GM10266 (cell line): ENCODE measurements around the gene HDAC4.

Experiments
- DNase-seq: peaks from one replicate; pipeline ENCODE4 v3.0.0; 2012; ENCODE audit errors: extremely low spot score
- TF ChIP-seq, protein P1 (sequence below): IDR thresholded peaks from 2 replicates; pipeline ENCODE4 v1.5.1; 2012; ENCODE audit warnings: mild to moderate bottlenecking, low read depth; ENCODE audit not compliant: control insufficient read depth, insufficient read depth; ENCODE audit errors: missing control alignments

Gene HDAC4

DNA sequence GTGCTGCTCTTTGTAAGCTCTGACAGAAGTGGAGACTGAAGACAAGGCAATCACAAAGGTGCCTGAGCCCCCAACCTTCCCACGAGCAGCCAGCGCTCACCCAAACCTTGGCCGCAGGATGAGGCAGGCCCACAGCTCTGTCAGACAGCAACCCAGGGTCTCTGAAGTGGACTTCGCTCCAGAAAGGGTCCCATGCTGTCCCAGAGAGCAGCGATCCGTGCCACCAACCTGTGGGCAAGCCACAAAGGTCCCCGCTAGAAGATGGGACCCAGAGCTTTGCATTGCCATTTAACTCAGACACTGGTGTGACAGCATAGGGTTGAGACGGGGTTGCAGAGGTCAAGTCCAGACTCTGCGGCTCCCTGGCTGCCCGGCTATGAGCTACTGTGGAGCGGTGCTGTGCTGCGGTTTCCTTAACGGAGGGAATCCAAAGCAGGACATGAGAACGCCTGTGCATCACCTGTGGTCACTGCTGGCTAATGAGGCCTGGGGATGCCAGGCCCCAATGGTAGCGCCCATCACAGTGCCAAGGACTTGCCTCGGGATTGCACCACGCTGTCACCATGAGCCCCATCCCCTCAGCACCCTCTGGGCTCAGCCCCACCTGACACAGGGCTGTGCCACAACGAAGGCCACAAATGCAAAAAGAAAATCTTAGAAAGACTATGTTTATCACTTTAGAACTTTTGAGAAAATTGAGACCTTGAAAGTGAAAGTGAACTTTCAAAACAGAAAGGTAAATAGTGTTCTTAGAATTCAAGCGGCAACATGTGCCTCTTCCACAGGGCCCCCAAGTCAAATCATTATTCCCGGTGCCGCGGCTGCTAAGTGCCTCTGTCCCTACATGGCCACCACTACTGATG is 103.4 kb downstream of the HDAC4 start:
- TF ChIP-seq, protein P1, sequence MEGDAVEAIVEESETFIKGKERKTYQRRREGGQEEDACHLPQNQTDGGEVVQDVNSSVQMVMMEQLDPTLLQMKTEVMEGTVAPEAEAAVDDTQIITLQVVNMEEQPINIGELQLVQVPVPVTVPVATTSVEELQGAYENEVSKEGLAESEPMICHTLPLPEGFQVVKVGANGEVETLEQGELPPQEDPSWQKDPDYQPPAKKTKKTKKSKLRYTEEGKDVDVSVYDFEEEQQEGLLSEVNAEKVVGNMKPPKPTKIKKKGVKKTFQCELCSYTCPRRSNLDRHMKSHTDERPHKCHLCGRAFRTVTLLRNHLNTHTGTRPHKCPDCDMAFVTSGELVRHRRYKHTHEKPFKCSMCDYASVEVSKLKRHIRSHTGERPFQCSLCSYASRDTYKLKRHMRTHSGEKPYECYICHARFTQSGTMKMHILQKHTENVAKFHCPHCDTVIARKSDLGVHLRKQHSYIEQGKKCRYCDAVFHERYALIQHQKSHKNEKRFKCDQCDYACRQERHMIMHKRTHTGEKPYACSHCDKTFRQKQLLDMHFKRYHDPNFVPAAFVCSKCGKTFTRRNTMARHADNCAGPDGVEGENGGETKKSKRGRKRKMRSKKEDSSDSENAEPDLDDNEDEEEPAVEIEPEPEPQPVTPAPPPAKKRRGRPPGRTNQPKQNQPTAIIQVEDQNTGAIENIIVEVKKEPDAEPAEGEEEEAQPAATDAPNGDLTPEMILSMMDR: no peak
- DNase-seq: no peak

DNA sequence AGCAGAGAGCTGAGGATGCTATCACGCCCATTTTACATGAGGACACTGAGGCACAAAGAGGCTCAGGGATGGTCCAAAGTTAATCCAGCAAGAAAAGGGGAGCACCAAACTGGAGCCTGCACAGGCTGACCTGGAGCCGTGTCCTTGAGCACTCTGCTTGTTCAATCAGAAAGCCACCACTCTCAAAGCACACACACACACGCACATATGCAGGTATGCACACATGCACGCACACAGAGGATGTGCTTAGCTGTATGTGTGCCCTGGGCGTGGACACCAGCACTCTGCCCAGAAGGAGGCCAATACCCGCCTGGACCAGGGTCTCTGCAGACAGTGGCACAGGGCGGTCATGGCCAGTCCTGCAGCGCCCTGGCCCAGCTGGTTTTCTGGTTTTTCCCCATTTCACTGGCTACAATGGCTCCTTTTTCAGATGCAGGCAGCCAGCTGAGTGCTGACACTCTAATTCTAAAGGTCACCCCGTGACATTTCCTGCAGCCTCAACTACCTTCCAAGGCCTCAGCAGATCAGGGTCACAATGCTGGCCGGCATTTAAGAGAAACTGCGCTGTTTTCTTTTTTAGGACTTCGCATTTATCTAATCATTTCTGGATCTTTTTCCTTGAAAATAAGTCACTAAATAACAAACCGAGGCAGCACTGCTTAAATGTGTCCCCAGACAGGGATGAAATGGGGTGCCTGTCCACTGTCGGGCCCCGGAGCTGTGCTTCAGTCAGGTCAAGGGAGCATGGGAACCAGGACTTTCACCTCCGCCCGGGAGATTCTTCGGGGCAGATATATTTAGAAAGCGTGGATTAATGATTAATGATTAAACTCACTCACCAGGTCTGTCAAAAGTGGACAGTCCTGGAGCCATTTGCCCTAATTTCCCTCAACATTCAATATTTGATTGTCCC is 104.5 kb downstream of the HDAC4 start:
- DNase-seq: no peak
- TF ChIP-seq, protein P1: no peak

DNA sequence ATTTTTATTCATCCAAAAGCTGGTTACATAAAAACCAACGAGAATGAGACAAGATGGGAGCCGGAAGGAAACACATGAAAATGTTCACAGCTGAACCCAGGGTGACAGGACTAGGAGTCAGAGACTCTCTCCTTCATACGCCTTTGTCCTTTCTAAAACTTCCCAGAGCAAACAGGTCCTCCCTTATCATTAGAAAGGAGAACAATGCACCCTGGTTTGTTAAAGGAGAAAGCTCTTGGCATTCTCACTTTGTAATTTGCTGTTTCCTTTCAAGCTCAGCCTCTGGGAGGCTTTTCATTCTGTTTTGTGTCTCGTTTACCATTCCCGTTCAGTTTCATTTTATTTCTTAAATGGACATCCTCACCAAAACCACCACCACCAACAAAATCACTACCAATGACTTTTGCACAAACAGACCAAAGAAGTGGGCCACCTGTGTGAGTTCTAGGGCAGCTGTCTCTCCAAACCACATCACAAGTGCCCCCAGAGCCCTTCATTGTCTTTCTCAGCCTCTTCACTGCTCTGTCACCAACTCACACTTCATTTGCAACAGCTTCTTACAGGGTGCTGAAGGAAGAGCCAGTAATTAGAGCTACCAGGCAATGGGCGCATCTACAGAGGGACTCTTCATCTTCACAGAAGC is 105.3 kb downstream of the HDAC4 start:
- no peak for DNase-seq
- TF ChIP-seq, protein P1: no peak

DNA sequence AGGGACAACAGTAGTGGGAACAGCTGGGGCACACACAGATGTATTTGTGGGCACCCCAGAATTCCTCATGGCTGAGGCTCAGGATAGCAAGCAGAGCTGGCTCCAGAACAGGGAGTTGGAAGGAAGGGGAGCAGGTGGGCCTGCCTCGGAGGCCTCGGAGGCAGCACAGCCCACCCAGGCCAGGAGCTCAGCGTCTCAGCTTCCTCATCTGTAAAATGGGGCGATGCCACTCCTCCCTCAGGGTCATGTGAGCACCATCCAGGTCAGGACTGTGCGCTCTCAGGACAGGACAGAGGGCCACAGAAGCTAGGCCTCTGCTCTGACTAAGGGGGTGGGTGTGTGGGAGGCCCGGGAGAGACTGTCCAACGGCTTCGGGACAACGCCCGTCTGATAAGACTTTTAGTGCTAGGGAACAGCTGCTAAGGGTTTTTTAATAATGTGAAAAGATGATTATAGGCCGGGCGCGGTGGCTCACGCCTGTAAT is 106.2 kb downstream of the HDAC4 start:
- TF ChIP-seq, protein P1: no peak
- DNase-seq: no peak

DNA sequence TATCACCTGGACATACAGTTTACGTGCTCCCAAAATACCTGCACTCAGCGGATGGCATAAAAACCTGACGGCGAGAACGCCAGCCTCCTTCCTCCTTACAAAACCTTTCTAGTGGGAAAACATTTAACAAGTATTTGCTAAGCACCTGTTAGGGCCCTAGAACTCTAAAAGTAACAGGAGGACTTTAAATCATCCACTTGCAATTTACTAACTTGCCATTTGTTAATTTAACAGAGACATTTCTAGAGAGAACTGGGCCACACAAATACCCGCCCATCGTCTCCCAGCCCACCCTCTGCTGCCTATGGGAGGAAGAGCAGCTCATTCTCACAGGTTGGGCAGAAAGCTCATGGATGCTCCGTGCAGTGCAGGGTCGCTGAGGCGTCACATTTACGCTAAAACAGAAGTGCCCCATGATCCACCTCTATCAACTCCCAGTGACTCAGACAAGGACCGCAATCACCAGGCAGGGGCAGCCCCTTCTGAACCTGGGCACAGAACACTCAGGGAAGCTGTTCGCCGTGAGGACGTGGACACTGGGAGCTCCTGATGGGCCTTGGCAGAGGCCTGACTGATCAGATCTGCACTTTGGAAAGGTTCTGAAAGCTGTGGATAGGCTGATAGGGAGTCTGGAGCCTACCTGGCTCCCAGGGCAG is 106.9 kb downstream of the HDAC4 start:
- peak; percentile 48 for DNase-seq
- TF ChIP-seq, protein P1: no peak

DNA sequence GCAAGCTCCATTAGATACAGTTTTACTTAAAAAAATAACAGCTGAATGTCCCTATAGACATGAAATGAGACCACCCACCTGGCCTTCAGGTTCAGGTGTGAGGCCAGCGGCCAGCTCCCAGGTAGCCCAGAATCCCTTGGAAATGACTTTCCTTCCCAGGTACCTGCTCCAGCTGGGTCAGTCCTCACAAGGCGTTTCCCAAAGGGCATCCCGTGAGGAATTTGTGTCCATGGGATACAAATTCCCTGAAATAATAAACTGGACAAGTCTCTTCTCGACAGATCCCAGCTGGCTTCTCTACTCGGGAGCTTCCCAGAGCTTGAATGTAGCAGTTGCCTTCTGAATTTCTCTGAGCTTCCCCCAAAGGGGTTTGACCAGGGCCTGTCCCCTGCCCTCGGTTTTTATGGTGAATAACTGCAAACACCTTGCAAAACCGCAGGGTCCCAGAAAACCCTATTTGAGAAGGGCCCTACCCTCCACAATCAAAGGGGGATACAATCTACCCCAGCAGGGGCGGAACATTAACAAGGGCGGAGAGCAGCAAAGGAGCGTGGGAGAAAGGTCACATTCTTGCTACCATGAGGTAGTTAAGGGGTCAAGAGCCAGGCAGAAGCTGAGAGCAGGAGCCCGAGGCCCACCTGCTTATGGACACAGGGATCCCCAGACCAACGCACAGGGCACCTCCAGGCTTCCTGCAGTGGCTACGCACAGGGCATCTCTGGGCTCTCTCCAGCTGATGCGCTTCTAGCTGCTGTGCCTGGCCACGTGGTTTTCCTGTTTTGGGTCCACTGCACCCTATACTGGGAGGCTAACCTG is 107.7 kb downstream of the HDAC4 start:
- TF ChIP-seq, protein P1: no peak
- no peak for DNase-seq
